ENCODE data around the gene RSBN1.
A peak's percentile ranks its signal among the peaks of the same experiment; 100 is the strongest.

The RSBN1 gene

GRCh38 chr1:113759333-113760101, 52.8 kb downstream of the RSBN1 start, which contains the start of gene PHTF1 (continued):
- peak; percentile 34; the same call in 1 of the 2 replicates for TF ChIP-seq GLIS1 (tag by site-specific recombination; IDR thresholded peaks at IDR 0.05)
- TF ChIP-seq ZBTB8A (tag by site-specific recombination; IDR thresholded peaks at IDR 0.05), result peak; percentile 81
- TF ChIP-seq ZNF221 (tag by site-specific recombination; IDR thresholded peaks at IDR 0.05; ENCODE audit: borderline replicate concordance), result no peak
- peak; percentile 98 for TF ChIP-seq ZBTB17 (tag by site-specific recombination; IDR thresholded peaks at IDR 0.05)
- no peak for TF ChIP-seq ZNF174 (tag by site-specific recombination; IDR thresholded peaks at IDR 0.05)
- no peak for TF ChIP-seq ZNF404 (tag by site-specific recombination; IDR thresholded peaks at IDR 0.05)
- no peak for TF ChIP-seq ZNF26 (tag by site-specific recombination; IDR thresholded peaks at IDR 0.05)
- TF ChIP-seq ZNF140 (tag by site-specific recombination; IDR thresholded peaks at IDR 0.05), result no peak
- peak; percentile 68; the same call in 1 of the 2 replicates for TF ChIP-seq SP3 (tag by site-specific recombination; IDR thresholded peaks at IDR 0.05)
- 0 out of 2 replicates have a peak, but pooled peaks have one; percentile 17 for TF ChIP-seq KLF1 (tag by site-specific recombination; IDR thresholded peaks at IDR 0.05)
- 0 out of 2 replicates have a peak, but pooled peaks have one; percentile 38 for TF ChIP-seq ZNF223 (tag by site-specific recombination; IDR thresholded peaks at IDR 0.05)
- peak; percentile 66 for TF ChIP-seq ZBTB26 (tag by site-specific recombination; optimal IDR thresholded peaks at IDR 0.05)
- peak; percentile 70 for TF ChIP-seq ZEB2 (tag by site-specific recombination; IDR thresholded peaks at IDR 0.05)
- TF ChIP-seq ZNF692 (tag by site-specific recombination; IDR thresholded peaks at IDR 0.05), result peak; percentile 72; the same call in 1 of the 2 replicates
- no peak for TF ChIP-seq MZF1 (tag by site-specific recombination; IDR thresholded peaks at IDR 0.05; ENCODE audit: borderline replicate concordance)
- no peak for TF ChIP-seq ZNF23 (tag by site-specific recombination; IDR thresholded peaks at IDR 0.05; ENCODE audit: borderline replicate concordance)
- TF ChIP-seq TSHZ1 (tag by site-specific recombination; IDR thresholded peaks at IDR 0.05; ENCODE audit: borderline replicate concordance), result no peak
- peak; percentile 71; the same call in 1 of the 2 replicates for TF ChIP-seq ZNF561 (tag by site-specific recombination; IDR thresholded peaks at IDR 0.05; ENCODE audit: borderline replicate concordance)
- peak; percentile 37; the same call in 1 of the 2 replicates for TF ChIP-seq ZNF600 (tag by site-specific recombination; IDR thresholded peaks at IDR 0.05)
- peak; percentile 17; the same call in 1 of the 2 replicates for TF ChIP-seq OVOL3 (tag by site-specific recombination; IDR thresholded peaks at IDR 0.05)
- TF ChIP-seq ZNF2 (tag by site-specific recombination; IDR thresholded peaks at IDR 0.05), result peak; percentile 79; the same call in 1 of the 2 replicates
- TF ChIP-seq ZNF785 (tag by site-specific recombination; IDR thresholded peaks at IDR 0.05), result no peak
- TF ChIP-seq ZSCAN30 (tag by site-specific recombination; IDR thresholded peaks at IDR 0.05), result peak; percentile 54; the same call in 1 of the 2 replicates
- peak; percentile 78; the same call in 1 of the 2 replicates for TF ChIP-seq BCL11A (tag by site-specific recombination; IDR thresholded peaks at IDR 0.05; ENCODE audit: low read depth)
- TF ChIP-seq INSM2 (tag by site-specific recombination; IDR thresholded peaks at IDR 0.05), result no peak
- TF ChIP-seq ZNF530 (tag by site-specific recombination; IDR thresholded peaks at IDR 0.05; ENCODE audit: low read depth), result no peak
- TF ChIP-seq ZNF394 (tag by site-specific recombination; IDR thresholded peaks at IDR 0.05; ENCODE audit: borderline replicate concordance), result peak; percentile 60; the same call in 1 of the 2 replicates

Measured in HEK293 (cell line).